GM23338 (cell line): ENCODE data around the gene AKT2. TPM values are rescaled to one million over a fixed set of nuclear protein-coding genes. Genes with fewer than 3 reads are reported as not detected.

ENCODE experiments used
- ATAC-seq: fragments of 200-7000 bp; cut with Tn5 transposase; 3 replicates; pipeline ENCODE4 v1.9.1; 2020
- DNase-seq: peaks from one replicate; pipeline ENCODE4 v3.0.0-alpha.2; 2015; ENCODE audit warnings: low spot score
- H2AFZ ChIP-seq: fragments of 200-600 bp; sonication (generic); 2 replicates; pipeline ENCODE4 v1.8.0; 2016; ENCODE audit warnings: antibody characterized with exemption, mild to moderate bottlenecking, moderate library complexity
- H3F3A ChIP-seq: fragments of 200-600 bp; sonication (generic); replicated peaks from 2 replicates; pipeline ENCODE4 v1.8.0; 2017; ENCODE audit warnings: antibody characterized with exemption, mixed run types, low read depth
- H3K27ac ChIP-seq: fragments of 200-600 bp; sonication (generic); 2 replicates; pipeline ENCODE4 v1.6.1; 2016; ENCODE audit warnings: low read depth
- H3K27me3 ChIP-seq: fragments of 200-600 bp; sonication (generic); 2 replicates; pipeline ENCODE4 v1.8.0; 2016; ENCODE audit warnings: mild to moderate bottlenecking, mixed run types, moderate library complexity; ENCODE audit not compliant: insufficient read depth
- H3K36me3 ChIP-seq: fragments of 200-600 bp; sonication (generic); 2 replicates; pipeline ENCODE4 v1.8.0; 2016; ENCODE audit warnings: mild to moderate bottlenecking; ENCODE audit not compliant: insufficient read depth
- H3K4me1 ChIP-seq: fragments of 200-600 bp; sonication (generic); 2 replicates; pipeline ENCODE4 v1.8.0; 2016; ENCODE audit warnings: mild to moderate bottlenecking, moderate library complexity; ENCODE audit not compliant: insufficient read depth
- H3K4me2 ChIP-seq: fragments of 200-600 bp; sonication (generic); 2 replicates; pipeline ENCODE4 v1.7.1; 2017; ENCODE audit warnings: mixed run types
- H3K4me3 ChIP-seq: fragments of 200-600 bp; sonication (generic); 2 replicates; pipeline ENCODE4 v1.6.1; 2016; ENCODE audit warnings: mixed run types
- H3K79me2 ChIP-seq: fragments of 200-600 bp; sonication (generic); replicated peaks from 2 replicates; pipeline ENCODE4 v1.8.0; 2017; ENCODE audit warnings: mild to moderate bottlenecking; ENCODE audit not compliant: insufficient read depth
- H3K9me2 ChIP-seq: fragments of 200-600 bp; sonication (generic); 2 replicates; pipeline ENCODE4 v1.8.0; 2017; ENCODE audit not compliant: insufficient read depth
- H4K20me1 ChIP-seq: fragments of 200-600 bp; sonication (generic); replicated peaks from 2 replicates; pipeline ENCODE4 v1.8.0; 2017; ENCODE audit warnings: mild to moderate bottlenecking; ENCODE audit not compliant: insufficient read depth
- H3K27ac Mint-ChIP-seq: 2 replicates; pipeline ENCODE4 v1.8.0; 2020; ENCODE audit warnings: inconsistent platforms, mild to moderate bottlenecking, moderate library complexity, mixed read lengths
- H3K27me3 Mint-ChIP-seq: 3 replicates; pipeline ENCODE4 v1.8.0; 2022; ENCODE audit warnings: low read depth, mild to moderate bottlenecking, moderate library complexity, mixed read lengths, inconsistent platforms; ENCODE audit not compliant: insufficient read depth, poor library complexity
- H3K36me3 Mint-ChIP-seq: 3 replicates; pipeline ENCODE4 v1.8.0; 2021; ENCODE audit warnings: low read depth, mild to moderate bottlenecking, inconsistent platforms, moderate library complexity, mixed read lengths
- H3K4me1 Mint-ChIP-seq: 3 replicates; pipeline ENCODE4 v1.8.0; 2020; ENCODE audit warnings: mild to moderate bottlenecking, inconsistent platforms, mixed read lengths
- H3K4me3 Mint-ChIP-seq: 3 replicates; pipeline ENCODE4 v1.8.0; 2021; ENCODE audit warnings: moderate library complexity, mild to moderate bottlenecking, inconsistent platforms, mixed read lengths
- H3K9me3 Mint-ChIP-seq: 3 replicates; pipeline ENCODE4 v1.8.0; 2020; ENCODE audit warnings: moderate library complexity, mild to moderate bottlenecking, inconsistent platforms, mixed read lengths
- CREB1 ChIP-seq: fragments of 250-450 bp; sonication (Bioruptor Pico); IDR thresholded peaks from 2 replicates; pipeline ENCODE4 v1.5.0; 2020; ENCODE audit warnings: low read depth, mild to moderate bottlenecking, moderate library complexity
- JUNB ChIP-seq: IDR thresholded peaks from one replicate; pipeline ENCODE4 v1.6.1; 2016; ENCODE audit warnings: antibody characterized with exemption; ENCODE audit not compliant: unreplicated experiment
- POLR2AphosphoS5 ChIP-seq: IDR thresholded peaks from 2 replicates; pipeline ENCODE4 v1.6.1; 2016; ENCODE audit warnings: antibody characterized with exemption, low read depth
- polyA plus RNA-seq: library from polyadenylated mRNA; unstranded; fragments of >200 nt; fragmentation: Nextera tagmentation; extraction: Ambion mirVana; gene quantifications from 2 replicates; pipeline ENCODE4 v1.2.1, GENCODE V29; 2016
- total RNA-seq: library from RNA; depleted of rRNA; stranded (reverse); fragments of >200 nt; shearing (Covaris generic); gene quantifications from 2 replicates; pipeline ENCODE4 v1.2.3, GENCODE V29; 2014
- TF ChIP-seq, protein P1 (sequence below): fragments of 250-450 bp; sonication (Bioruptor Pico); IDR thresholded peaks from 2 replicates; pipeline ENCODE4 v1.5.0; 2020; ENCODE audit warnings: mild to moderate bottlenecking, moderate library complexity
- TF ChIP-seq, protein P2 (sequence below), 2 experiments: fragments of 200-600 bp in 1 of 2; sonication (generic) in 1 of 2; conservative IDR thresholded peaks; 2 replicates each; pipeline versions ENCODE4 v1.5.1 to v1.6.1; 2016 to 2017; ENCODE audit warnings: antibody characterized with exemption in 2 of 2, low read depth in 2 of 2, mild to moderate bottlenecking in 2 of 2, moderate library complexity in 1 of 2

Gene AKT2
- total and polyA plus RNA-seq, 2 experiments from 2014 or later: 17.6 to 123 TPM

DNA sequence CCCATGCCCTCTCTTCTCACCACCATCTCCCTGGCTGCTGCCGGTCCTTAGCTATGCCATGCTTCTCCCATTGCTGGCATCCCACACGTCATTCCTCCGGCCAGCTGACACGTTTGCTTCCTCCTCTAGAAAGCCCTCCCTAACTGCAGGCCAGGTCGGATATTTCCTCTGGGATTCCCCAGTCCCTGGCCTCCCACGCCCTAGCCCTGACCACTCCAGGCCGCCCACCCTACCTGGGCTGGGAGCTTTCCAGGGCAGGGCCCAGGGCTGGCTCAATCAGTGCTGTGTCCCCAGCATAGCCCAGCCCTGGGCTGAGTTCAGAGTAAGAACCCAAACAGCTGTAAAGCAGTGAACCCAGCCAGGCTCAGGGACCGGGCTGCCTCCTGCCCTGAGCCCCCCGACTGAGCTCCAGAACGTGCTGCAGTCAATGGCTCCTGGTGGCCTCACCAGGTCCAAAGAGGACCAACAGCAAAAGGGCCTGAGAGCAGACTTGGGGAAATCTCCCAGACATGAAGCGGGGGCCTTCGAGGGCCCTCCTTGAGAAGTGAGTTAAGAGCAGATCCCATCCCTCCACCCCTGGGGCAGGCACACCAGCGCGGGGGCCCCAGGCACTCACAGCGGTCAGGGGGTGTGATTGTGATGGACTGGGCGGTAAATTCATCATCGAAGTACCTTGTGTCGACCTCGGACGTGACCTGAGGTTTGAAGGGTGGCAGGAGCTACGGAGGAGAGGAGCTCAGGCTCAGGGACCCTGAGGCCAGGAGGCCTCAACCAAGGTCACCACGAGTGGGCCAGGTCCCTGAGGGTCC lies 50.5 kb downstream of the AKT2 start (continued):
- TF ChIP-seq, protein P1, sequence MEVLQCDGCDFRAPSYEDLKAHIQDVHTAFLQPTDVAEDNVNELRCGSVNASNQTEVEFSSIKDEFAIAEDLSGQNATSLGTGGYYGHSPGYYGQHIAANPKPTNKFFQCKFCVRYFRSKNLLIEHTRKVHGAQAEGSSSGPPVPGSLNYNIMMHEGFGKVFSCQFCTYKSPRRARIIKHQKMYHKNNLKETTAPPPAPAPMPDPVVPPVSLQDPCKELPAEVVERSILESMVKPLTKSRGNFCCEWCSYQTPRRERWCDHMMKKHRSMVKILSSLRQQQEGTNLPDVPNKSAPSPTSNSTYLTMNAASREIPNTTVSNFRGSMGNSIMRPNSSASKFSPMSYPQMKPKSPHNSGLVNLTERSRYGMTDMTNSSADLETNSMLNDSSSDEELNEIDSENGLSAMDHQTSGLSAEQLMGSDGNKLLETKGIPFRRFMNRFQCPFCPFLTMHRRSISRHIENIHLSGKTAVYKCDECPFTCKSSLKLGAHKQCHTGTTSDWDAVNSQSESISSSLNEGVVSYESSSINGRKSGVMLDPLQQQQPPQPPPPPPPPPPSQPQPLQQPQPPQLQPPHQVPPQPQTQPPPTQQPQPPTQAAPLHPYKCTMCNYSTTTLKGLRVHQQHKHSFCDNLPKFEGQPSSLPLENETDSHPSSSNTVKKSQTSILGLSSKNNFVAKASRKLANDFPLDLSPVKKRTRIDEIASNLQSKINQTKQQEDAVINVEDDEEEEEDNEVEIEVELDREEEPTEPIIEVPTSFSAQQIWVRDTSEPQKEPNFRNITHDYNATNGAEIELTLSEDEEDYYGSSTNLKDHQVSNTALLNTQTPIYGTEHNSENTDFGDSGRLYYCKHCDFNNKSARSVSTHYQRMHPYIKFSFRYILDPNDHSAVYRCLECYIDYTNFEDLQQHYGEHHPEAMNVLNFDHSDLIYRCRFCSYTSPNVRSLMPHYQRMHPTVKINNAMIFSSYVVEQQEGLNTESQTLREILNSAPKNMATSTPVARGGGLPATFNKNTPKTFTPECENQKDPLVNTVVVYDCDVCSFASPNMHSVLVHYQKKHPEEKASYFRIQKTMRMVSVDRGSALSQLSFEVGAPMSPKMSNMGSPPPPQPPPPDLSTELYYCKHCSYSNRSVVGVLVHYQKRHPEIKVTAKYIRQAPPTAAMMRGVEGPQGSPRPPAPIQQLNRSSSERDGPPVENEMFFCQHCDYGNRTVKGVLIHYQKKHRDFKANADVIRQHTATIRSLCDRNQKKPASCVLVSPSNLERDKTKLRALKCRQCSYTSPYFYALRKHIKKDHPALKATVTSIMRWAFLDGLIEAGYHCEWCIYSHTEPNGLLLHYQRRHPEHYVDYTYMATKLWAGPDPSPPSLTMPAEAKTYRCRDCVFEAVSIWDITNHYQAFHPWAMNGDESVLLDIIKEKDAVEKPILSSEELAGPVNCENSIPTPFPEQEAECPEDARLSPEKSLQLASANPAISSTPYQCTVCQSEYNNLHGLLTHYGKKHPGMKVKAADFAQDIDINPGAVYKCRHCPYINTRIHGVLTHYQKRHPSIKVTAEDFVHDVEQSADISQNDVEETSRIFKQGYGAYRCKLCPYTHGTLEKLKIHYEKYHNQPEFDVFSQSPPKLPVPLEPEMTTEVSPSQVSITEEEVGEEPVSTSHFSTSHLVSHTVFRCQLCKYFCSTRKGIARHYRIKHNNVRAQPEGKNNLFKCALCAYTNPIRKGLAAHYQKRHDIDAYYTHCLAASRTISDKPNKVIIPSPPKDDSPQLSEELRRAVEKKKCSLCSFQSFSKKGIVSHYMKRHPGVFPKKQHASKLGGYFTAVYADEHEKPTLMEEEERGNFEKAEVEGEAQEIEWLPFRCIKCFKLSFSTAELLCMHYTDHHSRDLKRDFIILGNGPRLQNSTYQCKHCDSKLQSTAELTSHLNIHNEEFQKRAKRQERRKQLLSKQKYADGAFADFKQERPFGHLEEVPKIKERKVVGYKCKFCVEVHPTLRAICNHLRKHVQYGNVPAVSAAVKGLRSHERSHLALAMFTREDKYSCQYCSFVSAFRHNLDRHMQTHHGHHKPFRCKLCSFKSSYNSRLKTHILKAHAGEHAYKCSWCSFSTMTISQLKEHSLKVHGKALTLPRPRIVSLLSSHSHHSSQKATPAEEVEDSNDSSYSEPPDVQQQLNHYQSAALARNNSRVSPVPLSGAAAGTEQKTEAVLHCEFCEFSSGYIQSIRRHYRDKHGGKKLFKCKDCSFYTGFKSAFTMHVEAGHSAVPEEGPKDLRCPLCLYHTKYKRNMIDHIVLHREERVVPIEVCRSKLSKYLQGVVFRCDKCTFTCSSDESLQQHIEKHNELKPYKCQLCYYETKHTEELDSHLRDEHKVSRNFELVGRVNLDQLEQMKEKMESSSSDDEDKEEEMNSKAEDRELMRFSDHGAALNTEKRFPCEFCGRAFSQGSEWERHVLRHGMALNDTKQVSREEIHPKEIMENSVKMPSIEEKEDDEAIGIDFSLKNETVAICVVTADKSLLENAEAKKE (CRISPR knock-in tag): no peak

DNA sequence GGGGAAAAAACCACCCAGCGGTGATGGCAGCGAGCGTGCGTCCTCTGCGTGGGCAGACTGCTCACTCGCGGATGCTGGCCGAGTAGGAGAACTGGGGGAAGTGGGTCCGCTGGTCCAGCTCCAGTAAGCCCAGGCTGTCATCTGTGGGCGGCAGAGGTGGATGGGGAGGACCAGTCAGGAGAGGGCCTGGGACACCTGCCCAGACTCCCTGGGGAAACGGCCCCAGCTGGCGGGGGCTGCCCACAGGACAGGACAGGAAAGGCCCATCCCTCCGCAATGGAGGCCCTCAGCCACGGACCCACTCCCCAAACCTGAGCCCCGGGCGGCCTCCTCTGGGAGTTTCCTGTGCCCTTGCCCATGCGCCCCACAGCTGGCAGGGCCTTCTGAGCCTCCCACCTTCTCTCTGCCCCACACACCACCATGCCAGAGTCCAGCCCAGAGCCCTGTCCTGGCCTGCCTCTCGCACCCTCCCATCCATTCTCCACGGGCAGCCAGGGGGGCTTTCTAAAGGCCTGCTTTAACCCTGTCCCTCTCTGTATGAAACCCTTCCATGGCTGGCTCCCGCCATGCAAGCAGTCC lies 51.2 kb downstream of the AKT2 start:
- H2AFZ ChIP-seq: no peak overlapping the region
- no peak for ATAC-seq
- no peak overlapping the region for H3K4me3 ChIP-seq
- peaks cover 17% of the 10 kb centered on the region for H3K4me1 ChIP-seq
- peaks cover 25% of the 10 kb centered on the region for H3K4me1 Mint-ChIP-seq
- H3F3A ChIP-seq: 0 out of 2 replicates have a peak, but pooled peaks cover 3% of the 10 kb centered on the region
- no peak overlapping the region for H3K4me2 ChIP-seq
- no peak overlapping the region for H3K27ac ChIP-seq
- peaks cover 17% of the 10 kb centered on the region for H3K27me3 Mint-ChIP-seq
- H3K9me2 ChIP-seq: no peaks in the 10 kb centered on the region
- H3K36me3 Mint-ChIP-seq: peaks cover 17% of the 10 kb centered on the region; the same call in 2 of the 3 replicates
- H3K4me3 Mint-ChIP-seq: no peak overlapping the region
- DNase-seq: no peak
- H3K36me3 ChIP-seq: no peaks in the 10 kb centered on the region
- no peaks in the 10 kb centered on the region for H3K9me3 Mint-ChIP-seq
- H3K27ac Mint-ChIP-seq: peak overlapping the region; percentile 67
- H4K20me1 ChIP-seq: no peaks in the 10 kb centered on the region
- H3K79me2 ChIP-seq: no peaks in the 10 kb centered on the region
- no peaks in the 10 kb centered on the region for H3K27me3 ChIP-seq
- TF ChIP-seq JUNB (no peak), POLR2AphosphoS5 (no peak), CREB1 (no peak)
- TF ChIP-seq, protein P2, sequence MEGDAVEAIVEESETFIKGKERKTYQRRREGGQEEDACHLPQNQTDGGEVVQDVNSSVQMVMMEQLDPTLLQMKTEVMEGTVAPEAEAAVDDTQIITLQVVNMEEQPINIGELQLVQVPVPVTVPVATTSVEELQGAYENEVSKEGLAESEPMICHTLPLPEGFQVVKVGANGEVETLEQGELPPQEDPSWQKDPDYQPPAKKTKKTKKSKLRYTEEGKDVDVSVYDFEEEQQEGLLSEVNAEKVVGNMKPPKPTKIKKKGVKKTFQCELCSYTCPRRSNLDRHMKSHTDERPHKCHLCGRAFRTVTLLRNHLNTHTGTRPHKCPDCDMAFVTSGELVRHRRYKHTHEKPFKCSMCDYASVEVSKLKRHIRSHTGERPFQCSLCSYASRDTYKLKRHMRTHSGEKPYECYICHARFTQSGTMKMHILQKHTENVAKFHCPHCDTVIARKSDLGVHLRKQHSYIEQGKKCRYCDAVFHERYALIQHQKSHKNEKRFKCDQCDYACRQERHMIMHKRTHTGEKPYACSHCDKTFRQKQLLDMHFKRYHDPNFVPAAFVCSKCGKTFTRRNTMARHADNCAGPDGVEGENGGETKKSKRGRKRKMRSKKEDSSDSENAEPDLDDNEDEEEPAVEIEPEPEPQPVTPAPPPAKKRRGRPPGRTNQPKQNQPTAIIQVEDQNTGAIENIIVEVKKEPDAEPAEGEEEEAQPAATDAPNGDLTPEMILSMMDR (conservative IDR thresholded peaks at IDR 0.05; ENCODE audit: low read depth in 2 of 2): no peak
- TF ChIP-seq, protein P1 (CRISPR knock-in tag): no peak
